ENCODE results near the gene TMEM184B. TPM values are rescaled to one million over a fixed set of nuclear protein-coding genes. Genes with fewer than 3 reads are reported as not detected.
"Not testable (repeated sequence)": the region's sequence is repeated elsewhere in the genome, so short reads cannot be mapped to it uniquely, and the experiment has no call there.

The TMEM184B gene
- total and polyA plus RNA-seq, 8 donors = 10.0 to 110 (median 34.0) TPM

DNA sequence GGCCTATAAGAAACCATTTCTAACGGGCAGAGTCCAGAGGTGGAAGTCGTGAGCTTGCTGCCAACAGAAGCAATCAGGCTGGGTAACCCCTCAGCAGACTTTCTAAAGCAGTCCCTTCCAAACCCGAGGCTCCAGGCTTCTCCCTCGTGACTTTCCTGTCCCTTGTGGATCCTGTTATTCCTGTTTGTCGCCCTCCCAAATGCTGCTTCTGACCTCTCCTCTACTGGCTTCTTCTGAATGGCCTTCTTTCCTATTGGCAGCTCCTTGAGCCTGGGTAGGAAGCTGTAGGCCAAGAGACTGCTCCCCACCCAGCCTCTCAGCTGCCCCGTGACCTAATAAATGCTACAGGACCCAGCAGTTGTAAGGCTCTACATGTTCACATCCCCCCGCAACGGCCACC lies 36.0 kb downstream of the TMEM184B start:
- Histone ChIP-seq H3K9me3 (no peaks in the 10 kb centered on the region), H3K36me3 (peaks cover 32 to 61% (median 43%) of the 10 kb centered on the region in 4 donors), H3K4me1 (peaks cover 43 to 86% (median 58%) of the 10 kb centered on the region in 4 donors), H3K27ac (peak overlapping the region; percentile 41 to 82 (median 74)), H3K4me3 (no peak overlapping the region), H3K27me3 (no peaks in the 10 kb centered on the region)
- TF ChIP-seq POLR2AphosphoS5 (IDR thresholded peaks at IDR 0.05) = peak in 1 of 3 donors; percentile 72
- TF ChIP-seq, protein P1, sequence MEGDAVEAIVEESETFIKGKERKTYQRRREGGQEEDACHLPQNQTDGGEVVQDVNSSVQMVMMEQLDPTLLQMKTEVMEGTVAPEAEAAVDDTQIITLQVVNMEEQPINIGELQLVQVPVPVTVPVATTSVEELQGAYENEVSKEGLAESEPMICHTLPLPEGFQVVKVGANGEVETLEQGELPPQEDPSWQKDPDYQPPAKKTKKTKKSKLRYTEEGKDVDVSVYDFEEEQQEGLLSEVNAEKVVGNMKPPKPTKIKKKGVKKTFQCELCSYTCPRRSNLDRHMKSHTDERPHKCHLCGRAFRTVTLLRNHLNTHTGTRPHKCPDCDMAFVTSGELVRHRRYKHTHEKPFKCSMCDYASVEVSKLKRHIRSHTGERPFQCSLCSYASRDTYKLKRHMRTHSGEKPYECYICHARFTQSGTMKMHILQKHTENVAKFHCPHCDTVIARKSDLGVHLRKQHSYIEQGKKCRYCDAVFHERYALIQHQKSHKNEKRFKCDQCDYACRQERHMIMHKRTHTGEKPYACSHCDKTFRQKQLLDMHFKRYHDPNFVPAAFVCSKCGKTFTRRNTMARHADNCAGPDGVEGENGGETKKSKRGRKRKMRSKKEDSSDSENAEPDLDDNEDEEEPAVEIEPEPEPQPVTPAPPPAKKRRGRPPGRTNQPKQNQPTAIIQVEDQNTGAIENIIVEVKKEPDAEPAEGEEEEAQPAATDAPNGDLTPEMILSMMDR (IDR thresholded peaks at IDR 0.05) = no peak
- TF ChIP-seq EP300 (IDR thresholded peaks at IDR 0.05) = no peak
- TF ChIP-seq POLR2A (IDR thresholded peaks at IDR 0.05) = no peak
- DNase-seq = peak; percentile 78 to 92
- 28 to 63% (median 36%) methylated on average over 8 of the region's 8 CpGs for WGBS, 5 donors
- intact Hi-C loops (cut with DNase I; ENCODE audit: low total_unique reads) = no loop called here

DNA sequence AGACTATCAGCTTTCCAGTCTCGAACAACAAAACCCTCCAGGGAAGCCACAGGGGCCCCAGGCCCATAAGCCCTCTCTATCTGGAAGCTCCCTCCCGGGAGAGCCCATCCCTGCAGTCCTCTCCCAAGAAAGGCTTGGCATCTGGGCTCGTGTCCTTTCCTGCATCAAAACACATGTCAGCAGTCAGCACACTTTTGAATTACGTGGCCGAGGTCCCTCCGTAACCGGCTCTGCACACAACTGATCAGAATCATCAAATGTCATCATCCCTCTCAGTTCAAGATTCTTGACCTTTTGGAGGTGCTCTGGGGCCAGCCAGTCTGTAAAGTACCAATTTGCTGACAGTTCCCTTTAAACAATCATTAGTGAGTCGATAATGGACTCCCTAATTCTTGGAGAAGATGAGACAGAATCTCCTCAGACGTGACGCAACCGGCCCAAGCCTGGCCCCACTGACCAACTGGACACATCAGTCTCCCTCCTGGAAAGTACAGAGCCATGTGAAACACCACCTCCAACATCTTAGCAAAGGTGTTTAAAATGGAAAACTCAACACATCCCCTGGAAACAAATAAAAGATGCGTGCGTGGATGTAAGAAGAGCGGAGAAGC lies 37.5 kb downstream of the TMEM184B start:
- Histone ChIP-seq H3K27me3 (no peaks in the 10 kb centered on the region), H3K9me3 (no peaks in the 10 kb centered on the region), H3K4me3 (no peak overlapping the region), H3K27ac (peak overlapping the region in 1 of 5 donors; percentile 74), H3K36me3 (peaks cover 43 to 76% (median 57%) of the 10 kb centered on the region in 4 donors), H3K4me1 (peaks cover 40 to 86% (median 60%) of the 10 kb centered on the region in 4 donors)
- TF ChIP-seq POLR2AphosphoS5 (IDR thresholded peaks at IDR 0.05) (no peak), EP300 (IDR thresholded peaks at IDR 0.05) (no peak), POLR2A (IDR thresholded peaks at IDR 0.05) (no peak)
- TF ChIP-seq, protein P1 (IDR thresholded peaks at IDR 0.05) = no peak
- intact Hi-C loops (cut with DNase I; ENCODE audit: low total_unique reads) = no loop called here
- no peak for DNase-seq
- 83 to 90% (median 89%) methylated on average over 14 of the region's 14 CpGs for WGBS, 5 donors

DNA sequence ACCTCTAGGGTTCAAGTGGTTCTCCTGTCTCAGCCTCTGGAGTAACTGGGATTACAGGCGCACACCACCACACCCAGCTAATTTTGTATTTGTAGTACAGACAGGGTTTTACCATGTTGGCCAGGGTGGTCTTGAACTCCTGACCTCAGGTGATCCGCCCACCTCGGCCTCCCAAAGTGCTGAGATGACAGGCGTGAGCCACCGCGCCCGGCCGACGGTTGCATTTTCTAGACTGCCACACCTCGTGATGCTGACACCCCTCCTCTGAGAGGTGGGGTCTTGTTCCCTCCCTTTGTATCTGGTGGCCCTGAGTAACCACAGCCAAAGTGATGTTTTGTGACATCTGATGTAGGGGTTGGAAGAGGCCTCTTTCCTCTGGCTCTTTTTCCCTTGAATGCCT lies 39.0 kb downstream of the TMEM184B start:
- H3K9me3 ChIP-seq; H3K27ac ChIP-seq; intact Hi-C loops (cut with DNase I; ENCODE audit: low total_unique reads); H3K4me3 ChIP-seq; H3K27me3 ChIP-seq; DNase-seq: not testable (repeated sequence)
- Histone ChIP-seq H3K36me3 (peaks cover 45 to 86% (median 61%) of the 10 kb centered on the region in 4 donors), H3K4me1 (peaks cover 34 to 80% (median 56%) of the 10 kb centered on the region in 4 donors)
- 88 to 97% (median 93%) methylated on average over 10 of the region's 10 CpGs for WGBS, 5 donors

DNA sequence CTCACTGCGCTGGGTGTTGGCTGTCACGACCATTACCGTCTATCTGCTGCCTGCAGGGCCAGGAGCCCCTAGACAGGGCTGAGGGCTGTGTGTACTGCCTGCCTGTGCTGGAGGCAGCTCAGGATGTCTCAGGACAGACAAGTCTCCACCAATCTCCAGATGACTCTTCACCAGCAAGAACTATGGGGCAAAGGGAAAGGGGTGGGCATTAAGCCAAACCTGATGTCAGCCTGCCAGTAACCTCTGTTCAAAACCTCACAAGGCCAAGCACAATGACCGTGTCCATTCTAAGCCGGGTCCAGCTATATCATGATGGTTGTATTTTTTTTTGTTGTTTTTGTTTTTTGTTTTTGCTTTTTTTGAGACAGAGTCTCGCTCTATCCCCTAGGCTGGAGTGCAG lies 39.4 kb downstream of the TMEM184B start:
- peaks cover 33 to 80% (median 56%) of the 10 kb centered on the region in 4 donors for H3K4me1 ChIP-seq
- DNase-seq = no peak
- H3K27me3 ChIP-seq = no peaks in the 10 kb centered on the region
- WGBS, 5 donors = 83 to 90% (median 85%) methylated on average over 6 of the region's 6 CpGs
- H3K36me3 ChIP-seq = peaks cover 45 to 88% (median 61%) of the 10 kb centered on the region in 4 donors
- no peaks in the 10 kb centered on the region for H3K9me3 ChIP-seq
- no peak overlapping the region for H3K4me3 ChIP-seq
- TF ChIP-seq EP300 (IDR thresholded peaks at IDR 0.05) (no peak), POLR2A (IDR thresholded peaks at IDR 0.05) (no peak), POLR2AphosphoS5 (IDR thresholded peaks at IDR 0.05) (no peak)
- TF ChIP-seq, protein P1 (IDR thresholded peaks at IDR 0.05) = no peak
- H3K27ac ChIP-seq = peak overlapping the region in 1 of 5 donors; percentile 1
- intact Hi-C loops (cut with DNase I; ENCODE audit: low total_unique reads) = no loop called here

DNA sequence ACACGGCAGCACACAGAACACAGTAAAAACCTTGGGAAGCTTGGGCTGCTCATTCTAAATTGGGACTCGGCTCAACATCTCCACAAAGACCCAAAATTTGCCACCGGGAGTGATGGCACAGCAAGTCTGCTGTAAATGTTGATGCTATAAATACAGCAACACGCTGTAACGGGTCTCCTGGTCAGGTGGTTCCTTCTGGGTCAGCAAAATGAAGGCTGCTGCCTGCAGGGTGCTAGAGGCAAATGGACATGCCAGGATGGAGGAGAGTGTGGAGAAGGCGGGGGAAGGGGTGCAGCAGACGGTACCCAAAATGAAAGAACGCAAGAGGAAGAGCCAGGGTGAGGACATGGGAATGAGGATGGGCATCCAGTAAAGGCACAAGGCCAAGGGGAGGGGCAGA lies 40.6 kb downstream of the TMEM184B start:
- H3K4me1 ChIP-seq = peaks cover 34 to 80% (median 55%) of the 10 kb centered on the region in 4 donors
- no peak overlapping the region for H3K4me3 ChIP-seq
- intact Hi-C loops (cut with DNase I; ENCODE audit: low total_unique reads) = no loop called here
- peak overlapping the region in 1 of 5 donors; percentile 17 for H3K27ac ChIP-seq
- H3K9me3 ChIP-seq = no peaks in the 10 kb centered on the region
- no peaks in the 10 kb centered on the region for H3K27me3 ChIP-seq
- 71 to 80% (median 79%) methylated on average over 8 of the region's 8 CpGs for WGBS, 5 donors
- TF ChIP-seq POLR2A (IDR thresholded peaks at IDR 0.05) = no peak
- TF ChIP-seq, protein P1 (IDR thresholded peaks at IDR 0.05) = no peak
- DNase-seq = no peak
- peaks cover 45 to 91% (median 68%) of the 10 kb centered on the region in 4 donors for H3K36me3 ChIP-seq

Measured in stomach (tissue), 9 donors.